Ovary (tissue), 3 donors: ENCODE results near the gene SIM1.

ENCODE experiments used
- CTCF ChIP-seq, 3 donors: fragments of 450-650 bp in 2 of 3; fragments of 200-600 bp in 1 of 3; IDR thresholded peaks; one replicate each; pipeline versions ENCODE4 v1.5.1 to v1.8.0; 2016 to 2022; ENCODE audit warnings: antibody characterized with exemption in 3 of 3, mild to moderate bottlenecking in 1 of 3
- EP300 ChIP-seq: sonication (generic); formaldehyde crosslinking; IDR thresholded peaks from one replicate; pipeline ENCODE4 v1.6.1; 2017; ENCODE audit warnings: antibody characterized with exemption
- POLR2A ChIP-seq: fragments of 450-650 bp; IDR thresholded peaks from one replicate; pipeline ENCODE4 v1.6.1; 2017; ENCODE audit warnings: antibody characterized with exemption, mild to moderate bottlenecking, moderate library complexity
- donor health status: DM: no; HTN: no; CAD: no.

- no peak for TF ChIP-seq CTCF (IDR thresholded peaks at IDR 0.05)
- no peak for TF ChIP-seq POLR2A
- no peak for TF ChIP-seq EP300
These were observed 29.4 kb downstream of the SIM1 start for GRCh38 chr6:100435299-100435698.
